Esophagus squamous epithelium (tissue), 5 donors: ENCODE measurements around the gene CST8. TPM values are rescaled to one million over a fixed set of nuclear protein-coding genes. Genes with fewer than 3 reads are reported as not detected.
"Not testable (repeated sequence)": the region's sequence is repeated elsewhere in the genome, so short reads cannot be mapped to it uniquely, and the experiment has no call there.

ENCODE experiments used
- DNase-seq: peaks from one replicate; lab custom pipeline; 2025; lab: John Stamatoyannopoulos, UW
- H3K27ac ChIP-seq, 4 donors: fragments of 200-600 bp; sonication (generic); one replicate each; pipeline ENCODE4 v1.5.1; 2016 to 2019; ENCODE audit warnings: mild to moderate bottlenecking in 1 of 4
- H3K27me3 ChIP-seq, 4 donors: fragments of 200-600 bp; sonication (generic); 1 replicate in 3 of 4; 2 replicates in 1 of 4; pipeline versions ENCODE4 v1.5.1 to v1.6.0; 2017 to 2021; ENCODE audit warnings: antibody characterized with exemption in 1 of 4
- H3K36me3 ChIP-seq, 3 donors: fragments of 200-600 bp; sonication (generic); one replicate each; pipeline ENCODE4 v1.5.1; 2016 to 2019
- H3K4me1 ChIP-seq, 3 donors: fragments of 200-600 bp; sonication (generic); one replicate each; pipeline ENCODE4 v1.5.1; 2017 to 2019
- H3K4me3 ChIP-seq, 4 donors: fragments of 200-600 bp; sonication (generic); 1 replicate in 3 of 4; 2 replicates in 1 of 4; pipeline ENCODE4 v1.5.1; 2016 to 2019; ENCODE audit warnings: mild to moderate bottlenecking in 2 of 4, moderate library complexity in 1 of 4
- H3K9me3 ChIP-seq, 3 donors: fragments of 200-600 bp; sonication (generic); one replicate each; pipeline ENCODE4 v1.5.1; 2016 to 2019
- CTCF ChIP-seq, 6 experiments: fragments of 450-650 bp in 4 of 6; fragments of 200-600 bp in 2 of 6; sonication (generic) in 2 of 6; IDR thresholded peaks; one replicate each; pipeline ENCODE4 v1.5.1; 2016 to 2019; ENCODE audit warnings: antibody characterized with exemption in 6 of 6, mild to moderate bottlenecking in 4 of 6, moderate library complexity in 4 of 6
- POLR2A ChIP-seq, 4 donors: fragments of 450-650 bp; IDR thresholded peaks; one replicate each; pipeline ENCODE4 v1.6.1; 2017; ENCODE audit warnings: antibody characterized with exemption in 4 of 4, mild to moderate bottlenecking in 4 of 4, moderate library complexity in 3 of 4
- WGBS, 2 donors: methylation state at CpG; one replicate each; pipeline ENCODE4 v1.1.5; 2018; 5-methylcytosine and 5-hydroxymethylcytosine counted together
- intact Hi-C: fragments of 100-400 bp; cut with DNase I; formaldehyde crosslinking; loops from one replicate; pipeline ENCODE4 v1.15.0; 2022
- total RNA-seq, 4 donors: library from RNA; depleted of rRNA; stranded (reverse); fragments of >200 nt; gene quantifications; one replicate each; pipeline ENCODE4 v1.1.0, GENCODE V29; 2016
- donor health status: DM: yes; HTN: yes; CAD: no.

Gene CST8
- total RNA-seq, 4 donors from 2014 or later = not detected

GRCh38 chr20:23456873-23457272 lies 34.0 kb upstream of the CST8 start:
- no peak for DNase-seq
- WGBS, 2 donors = 88 to 89% methylated on average over 7 of the region's 7 CpGs
- intact Hi-C loops = no loop called here
- Histone ChIP-seq H3K27me3 (peaks cover 0 to 5% (median 0%) of the 10 kb centered on the region in 4 donors), H3K4me1 (peaks cover 0 to 17% (median 0%) of the 10 kb centered on the region in 3 donors), H3K9me3 (no peaks in the 10 kb centered on the region), H3K27ac (no peak overlapping the region), H3K36me3 (no peaks in the 10 kb centered on the region), H3K4me3 (no peak overlapping the region)
- no peak for TF ChIP-seq CTCF (IDR thresholded peaks at IDR 0.05)
- TF ChIP-seq POLR2A (IDR thresholded peaks at IDR 0.05) = no peak

- TF ChIP-seq CTCF (IDR thresholded peaks at IDR 0.05) = no peak
- TF ChIP-seq POLR2A (IDR thresholded peaks at IDR 0.05) = no peak
- Histone ChIP-seq H3K4me3 (no peak overlapping the region), H3K4me1 (peaks cover 0 to 17% (median 0%) of the 10 kb centered on the region in 3 donors), H3K27ac (peak overlapping the region in 1 of 4 donors; percentile 6), H3K36me3 (no peaks in the 10 kb centered on the region), H3K27me3 (no peaks in the 10 kb centered on the region), H3K9me3 (no peaks in the 10 kb centered on the region)
- intact Hi-C loops = no loop called here
- WGBS, 2 donors = 50 to 51% methylated on average over 3 of the region's 3 CpGs
- no peak for DNase-seq
These were observed 31.3 kb upstream of the CST8 start for GRCh38 chr20:23459461-23460150.

- H3K27me3 ChIP-seq = no peaks in the 10 kb centered on the region
- no peak overlapping the region for H3K27ac ChIP-seq
- peaks cover 0 to 17% (median 0%) of the 10 kb centered on the region in 3 donors for H3K4me1 ChIP-seq
- 0 to 81% methylated on average over 1 of the region's 1 CpG for WGBS, 2 donors
- H3K36me3 ChIP-seq = no peaks in the 10 kb centered on the region
- no peak overlapping the region for H3K4me3 ChIP-seq
- intact Hi-C loops = no loop called here
- no peak for DNase-seq
- no peak for TF ChIP-seq CTCF (IDR thresholded peaks at IDR 0.05)
- TF ChIP-seq POLR2A (IDR thresholded peaks at IDR 0.05) = no peak
- H3K9me3 ChIP-seq = peaks cover 0 to 1% (median 0%) of the 10 kb centered on the region in 3 donors
These were observed 29.7 kb upstream of the CST8 start for GRCh38 chr20:23461180-23461579.

- H3K27me3 ChIP-seq, H3K4me3 ChIP-seq, DNase-seq, intact Hi-C loops, H3K36me3 ChIP-seq: not testable (repeated sequence)
- Histone ChIP-seq H3K27ac (peak overlapping the region in 1 of 4 donors; percentile 62), H3K4me1 (peaks cover 0 to 18% (median 0%) of the 10 kb centered on the region in 3 donors), H3K9me3 (peaks cover 0 to 18% (median 10%) of the 10 kb centered on the region in 3 donors)
- 77 to 81% methylated on average over 3 of the region's 3 CpGs for WGBS, 2 donors
These were observed 24.0 kb upstream of the CST8 start for GRCh38 chr20:23466961-23467360.

- 71 to 87% methylated on average over 5 of the region's 5 CpGs for WGBS, 2 donors
- H3K27ac ChIP-seq, H3K27me3 ChIP-seq, DNase-seq, intact Hi-C loops, H3K4me3 ChIP-seq, H3K9me3 ChIP-seq, H3K36me3 ChIP-seq: not testable (repeated sequence)
- H3K4me1 ChIP-seq = peaks cover 0 to 25% (median 0%) of the 10 kb centered on the region in 3 donors
These were observed 18.6 kb upstream of the CST8 start for GRCh38 chr20:23472306-23472705.

- H3K4me3 ChIP-seq, H3K27ac ChIP-seq, H3K36me3 ChIP-seq, H3K27me3 ChIP-seq, H3K9me3 ChIP-seq, DNase-seq, intact Hi-C loops: not testable (repeated sequence)
- WGBS, 2 donors = 30 to 52% methylated on average over 2 of the region's 2 CpGs
- peaks cover 0 to 22% (median 0%) of the 10 kb centered on the region in 3 donors for H3K4me1 ChIP-seq
These were observed 17.6 kb upstream of the CST8 start for GRCh38 chr20:23473293-23473692.
